Lung microvascular endothelial cell (primary cell): ENCODE measurements around the gene FSHR. TPM values are rescaled to one million over a fixed set of nuclear protein-coding genes. Genes with fewer than 3 reads are reported as not detected.

Source experiments
- DNase-seq, 2 donors: peaks; one replicate each; pipeline versions ENCODE4 v3.0.0 to v3.0.0-alpha.2; 2010; ENCODE audit warnings: low read depth in 2 of 2
- total RNA-seq: library from RNA; depleted of rRNA; stranded (reverse); fragments of >200 nt; gene quantifications from 2 replicates; pipeline ENCODE4 v1.2.1, GENCODE V29; 2014

The FSHR gene
- total RNA-seq, 1 donor from 2014 or later = not detected

- no peak for DNase-seq
Observed at GRCh38 chr2:48914477-48915089, 239.7 kb downstream of the FSHR start.
